GM06990 (cell line): ENCODE measurements around the gene ZNF513.

Experiments
- DNase-seq: peaks from one replicate; pipeline ENCODE4 v3.0.0-alpha.2; 2011; ENCODE audit not compliant: insufficient read length; ENCODE audit errors: extremely low read depth
- H3K27me3 ChIP-seq: replicated peaks from 2 replicates; pipeline ENCODE4 v1.6.0; 2011; ENCODE audit warnings: low read length; ENCODE audit not compliant: control insufficient read depth, insufficient read depth
- H3K36me3 ChIP-seq: 2 replicates; pipeline ENCODE4 v1.5.1; 2011; ENCODE audit warnings: low read length; ENCODE audit not compliant: control insufficient read depth, insufficient read depth
- H3K4me3 ChIP-seq: replicated peaks from 2 replicates; pipeline ENCODE4 v1.5.1; 2011; ENCODE audit warnings: low read depth, mild to moderate bottlenecking, control low read depth, low read length
- CTCF ChIP-seq: IDR thresholded peaks from 2 replicates; pipeline ENCODE4 v1.5.1; 2011; ENCODE audit warnings: low read length, control low read depth, mild to moderate bottlenecking, inconsistent platforms; ENCODE audit not compliant: insufficient read depth, poor library complexity, severe bottlenecking

ZNF513 gene

GRCh38 chr2:27363933-27364332 lies 16.6 kb downstream of the ZNF513 start:
- peaks cover 12% of the 10 kb centered on the region for H3K36me3 ChIP-seq
- DNase-seq = no peak
- no peaks in the 10 kb centered on the region for H3K27me3 ChIP-seq
- H3K4me3 ChIP-seq = no peak overlapping the region
- no peak for TF ChIP-seq CTCF

GRCh38 chr2:27362678-27363420 lies 17.7 kb downstream of the ZNF513 start:
- no peak overlapping the region for H3K4me3 ChIP-seq
- DNase-seq = no peak
- TF ChIP-seq CTCF = no peak
- peaks cover 10% of the 10 kb centered on the region for H3K36me3 ChIP-seq
- H3K27me3 ChIP-seq = no peaks in the 10 kb centered on the region

- peak within 1 kb of the TSS; percentile 98 for H3K4me3 ChIP-seq
- no peaks in the 10 kb centered on the region for H3K27me3 ChIP-seq
- peak; percentile 95 for DNase-seq
- H3K36me3 ChIP-seq = no peaks in the 10 kb centered on the region; the same call in 1 of the 2 replicates
- no peak for TF ChIP-seq CTCF
Observed at GRCh38 chr2:27356382-27357181, 24.0 kb downstream of the ZNF513 start, which contains the start of gene GTF3C2. Gene GTF3C2, minus strand, starts transcription at chr2:27356764. Its CDS starts 13,210 bp downstream, at chr2:27343554.

GRCh38 chr2:27356056-27356381 lies 24.5 kb downstream of the ZNF513 start:
- TF ChIP-seq CTCF = no peak
- Histone ChIP-seq H3K27me3 (no peaks in the 10 kb centered on the region), H3K4me3 (peak overlapping the region; percentile 98), H3K36me3 (no peaks in the 10 kb centered on the region; the same call in 1 of the 2 replicates)
- DNase-seq = no peak

GRCh38 chr2:27354597-27354927 lies 26.0 kb downstream of the ZNF513 start:
- no peak for TF ChIP-seq CTCF
- Histone ChIP-seq H3K36me3 (peaks cover 2% of the 10 kb centered on the region; the same call in 1 of the 2 replicates), H3K27me3 (no peaks in the 10 kb centered on the region), H3K4me3 (no peak overlapping the region)
- no peak for DNase-seq
